H1 (cell line): ENCODE measurements around the gene KLF13. TPM values are rescaled to one million over a fixed set of nuclear protein-coding genes. Genes with fewer than 3 reads are reported as not detected.

Experiments
- CTCF ChIA-PET: fragments of 300-600 bp; sonication (Branson Sonifier 250); formaldehyde crosslinking; loops from one replicate; lab custom pipeline; 2021; ENCODE audit not compliant: partially characterized antibody; lab: Charles Lee
- POLR2A ChIA-PET: fragments of 300-600 bp; sonication (Branson Sonifier 250); formaldehyde crosslinking; loops from one replicate; lab custom pipeline; 2021; ENCODE audit warnings: inconsistent platforms; ENCODE audit not compliant: partially characterized antibody; lab: Charles Lee
- DNase-seq, 2 experiments: peaks; one replicate each; pipeline versions ENCODE4 v3.0.0 to v3.0.0-alpha.2; 2010 to 2022; ENCODE audit warnings: low spot score in 2 of 2, low read depth in 1 of 2, mixed read lengths in 1 of 2
- FAIRE-seq: peaks from 2 replicates; lab custom pipeline; 2011; peaks lifted over from hg19 to GRCh38; lab: Jason Lieb, UNC
- H2AFZ ChIP-seq: 2 replicates; pipeline ENCODE4 v1.8.1; 2012; ENCODE audit warnings: low read length, inconsistent platforms
- H2AK5ac ChIP-seq: 2 replicates; pipeline ENCODE4 v1.6.1; 2013; ENCODE audit warnings: low read depth, low read length
- H2BK120ac ChIP-seq: replicated peaks from 2 replicates; pipeline ENCODE3; 2013; ENCODE audit warnings: low read depth, low read length, inconsistent platforms
- H2BK12ac ChIP-seq: 2 replicates; pipeline ENCODE4 v1.6.1; 2013; ENCODE audit warnings: low read depth, low read length
- H2BK15ac ChIP-seq: 2 replicates; pipeline ENCODE4 v1.6.1; 2013; ENCODE audit warnings: low read length
- H2BK20ac ChIP-seq: 2 replicates; pipeline ENCODE4 v1.6.1; 2013; ENCODE audit warnings: low read length
- H2BK5ac ChIP-seq: 2 replicates; pipeline ENCODE4 v1.6.1; 2013; ENCODE audit warnings: low read depth, low read length
- H3K14ac ChIP-seq: 2 replicates; pipeline ENCODE4 v1.6.1; 2013; ENCODE audit warnings: inconsistent platforms; ENCODE audit not compliant: insufficient read length
- H3K18ac ChIP-seq: 2 replicates; pipeline ENCODE4 v1.6.1; 2013; ENCODE audit warnings: low read length; ENCODE audit errors: extremely low read depth
- H3K23ac ChIP-seq: 2 replicates; pipeline ENCODE4 v1.6.1; 2013; ENCODE audit warnings: inconsistent platforms; ENCODE audit not compliant: insufficient read length
- H3K23me2 ChIP-seq: 2 replicates; pipeline ENCODE4 v1.6.1; 2013; ENCODE audit warnings: low read depth, low read length
- H3K27ac ChIP-seq: 2 replicates; pipeline ENCODE4 v1.6.1; 2011; ENCODE audit warnings: low read depth, low read length, inconsistent platforms
- H3K27me3 ChIP-seq, 4 experiments: replicated peaks in 1 of 4; 1 replicate in 1 of 4; 2 replicates in 3 of 4; pipeline versions ENCODE4 v1.6.1 to v1.8.1; 2011 to 2013; ENCODE audit warnings: low read length in 3 of 4, mild to moderate bottlenecking in 3 of 4, inconsistent platforms in 2 of 4, mixed read lengths in 2 of 4, moderate library complexity in 1 of 4; ENCODE audit not compliant: control insufficient read depth in 3 of 4, insufficient read depth in 3 of 4; ENCODE audit errors: extremely low read depth in 1 of 4
- H3K36me3 ChIP-seq, 4 experiments: 2 replicates each; pipeline versions ENCODE4 v1.6.1 to v1.8.1; 2011 to 2013; ENCODE audit warnings: mild to moderate bottlenecking in 4 of 4, low read length in 3 of 4, moderate library complexity in 2 of 4, control low read depth in 1 of 4, inconsistent platforms in 1 of 4; ENCODE audit not compliant: insufficient read depth in 4 of 4, control insufficient read depth in 2 of 4
- H3K4ac ChIP-seq: replicated peaks from 2 replicates; pipeline ENCODE3; 2013; ENCODE audit warnings: low read length, low read depth, mixed read lengths, inconsistent platforms; ENCODE audit not compliant: insufficient read length
- H3K4me1 ChIP-seq, 4 experiments: replicated peaks in 1 of 4; 1 replicate in 1 of 4; 2 replicates in 3 of 4; pipeline versions ENCODE4 v1.6.1 to v1.8.1; 2011 to 2013; ENCODE audit warnings: low read length in 3 of 4, inconsistent platforms in 2 of 4, mixed read lengths in 1 of 4; ENCODE audit not compliant: insufficient read depth in 4 of 4, control insufficient read depth in 3 of 4
- H3K4me2 ChIP-seq, 2 experiments: 2 replicates each; pipeline versions ENCODE4 v1.6.1 to v1.8.1; 2011 to 2013; ENCODE audit warnings: low read depth in 2 of 2, low read length in 2 of 2, control low read depth in 1 of 2, inconsistent platforms in 1 of 2, mild to moderate bottlenecking in 1 of 2; ENCODE audit not compliant: insufficient read depth in 1 of 2
- H3K4me3 ChIP-seq, 4 experiments: fragments of 200-600, 300-600 bp in 1 of 4; sonication (generic), shearing (Covaris generic), sonication (Bioruptor Twin) in 1 of 4; 2 replicates each; pipeline versions ENCODE4 v1.5.1 to v1.8.1; 2011 to 2016; ENCODE audit warnings: low read length in 4 of 4, low read depth in 3 of 4, control low read depth in 2 of 4, inconsistent platforms in 2 of 4, mild to moderate bottlenecking in 2 of 4, mixed read lengths in 1 of 4, moderate library complexity in 1 of 4; ENCODE audit not compliant: insufficient read depth in 2 of 4; ENCODE audit errors: extremely low read depth in 1 of 4
- H3K56ac ChIP-seq: replicated peaks from 2 replicates; pipeline ENCODE3; 2013; ENCODE audit warnings: low read depth, mild to moderate bottlenecking, mixed read lengths, low read length, inconsistent platforms; ENCODE audit not compliant: insufficient read length
- H3K79me1 ChIP-seq: 2 replicates; pipeline ENCODE4 v1.6.1; 2013; ENCODE audit warnings: low read depth, low read length, control low read depth
- H3K79me2 ChIP-seq, 2 experiments: 2 replicates each; pipeline versions ENCODE4 v1.6.1 to v1.8.1; 2012 to 2013; ENCODE audit warnings: low read length in 2 of 2, mild to moderate bottlenecking in 2 of 2, inconsistent platforms in 1 of 2; ENCODE audit not compliant: insufficient read depth in 2 of 2, control insufficient read depth in 1 of 2
- H3K9ac ChIP-seq, 4 experiments: replicated peaks in 1 of 4; 1 replicate in 1 of 4; 2 replicates in 3 of 4; pipeline versions ENCODE4 v1.6.1 to v1.8.1; 2011 to 2013; ENCODE audit warnings: low read depth in 3 of 4, low read length in 3 of 4, control low read depth in 2 of 4, mild to moderate bottlenecking in 2 of 4, moderate library complexity in 2 of 4, inconsistent platforms in 1 of 4; ENCODE audit errors: extremely low read depth in 1 of 4
- H3K9me3 ChIP-seq, 2 experiments: 2 replicates each; pipeline versions ENCODE4 v1.6.1 to v1.8.1; 2012 to 2013; ENCODE audit warnings: mild to moderate bottlenecking in 2 of 2, moderate library complexity in 2 of 2, control low read depth in 1 of 2, inconsistent platforms in 1 of 2, low read depth in 1 of 2, low read length in 1 of 2, mixed read lengths in 1 of 2; ENCODE audit not compliant: insufficient read depth in 2 of 2
- H4K20me1 ChIP-seq, 2 experiments: replicated peaks in 1 of 2; 2 replicates each; pipeline versions ENCODE3 to v1.8.1; 2011 to 2013; ENCODE audit warnings: inconsistent platforms in 2 of 2, low read length in 2 of 2, mild to moderate bottlenecking in 1 of 2; ENCODE audit not compliant: insufficient read depth in 2 of 2, control insufficient read depth in 1 of 2
- H4K5ac ChIP-seq: 2 replicates; pipeline ENCODE4 v1.6.1; 2013; ENCODE audit warnings: low read length, low read depth, mixed read lengths, inconsistent platforms; ENCODE audit not compliant: insufficient read length
- H4K8ac ChIP-seq: 2 replicates; pipeline ENCODE4 v1.8.0; 2013; ENCODE audit warnings: mild to moderate bottlenecking, moderate library complexity, low read length, inconsistent platforms; ENCODE audit not compliant: insufficient read depth; ENCODE audit errors: extremely low read depth
- H4K91ac ChIP-seq: replicated peaks from 2 replicates; pipeline ENCODE3; 2013; ENCODE audit warnings: low read length, mixed read lengths, inconsistent platforms; ENCODE audit not compliant: insufficient read length
- ASH2L ChIP-seq: fragments of 200-600, 300-600 bp; sonication (generic); IDR thresholded peaks from one replicate; pipeline ENCODE4 v1.7.1; 2017; ENCODE audit warnings: low read length
- CBX5 ChIP-seq: fragments of 300-800, 300-1000 bp; sonication (generic); IDR thresholded peaks from 2 replicates; pipeline ENCODE4 v1.7.1; 2016; ENCODE audit warnings: antibody characterized with exemption, low read length, low read depth
- CHD1 ChIP-seq: IDR thresholded peaks from 2 replicates; pipeline ENCODE4 v1.6.1; 2012; ENCODE audit warnings: low read depth, low read length, improper control_type of control experiment
- CREB1 ChIP-seq: IDR thresholded peaks from 2 replicates; pipeline ENCODE4 v1.6.1; 2012; ENCODE audit warnings: inconsistent platforms
- EZH2 ChIP-seq: fragments of 200-600 bp; sonication (generic); IDR thresholded peaks from 2 replicates; pipeline ENCODE4 v1.7.1; 2012; ENCODE audit warnings: low read depth, mild to moderate bottlenecking, moderate library complexity, low read length, inconsistent platforms; ENCODE audit not compliant: severe bottlenecking
- FOSL1 ChIP-seq: IDR thresholded peaks from 2 replicates; pipeline ENCODE4 v1.6.1; 2011; ENCODE audit warnings: mild to moderate bottlenecking, low read depth, low read length, moderate library complexity; ENCODE audit not compliant: insufficient read depth
- GTF2F1 ChIP-seq: IDR thresholded peaks from 2 replicates; pipeline ENCODE4 v1.6.1; 2012; ENCODE audit warnings: low read depth, low read length, improper control_type of control experiment, borderline replicate concordance
- POU5F1 ChIP-seq: IDR thresholded peaks from 2 replicates; pipeline ENCODE4 v1.6.1; 2011; ENCODE audit warnings: low read depth, mild to moderate bottlenecking, low read length, moderate library complexity
- RAD21 ChIP-seq, 2 experiments: IDR thresholded peaks in 1 of 2; conservative IDR thresholded peaks in 1 of 2; 2 replicates each; pipeline ENCODE4 v1.6.1; 2011; ENCODE audit warnings: low read depth in 2 of 2, low read length in 2 of 2, improper control_type of control experiment in 1 of 2, inconsistent platforms in 1 of 2, mild to moderate bottlenecking in 1 of 2, moderate library complexity in 1 of 2
- SAP30 ChIP-seq: fragments of 300-600 bp; sonication (generic); IDR thresholded peaks from 2 replicates; pipeline ENCODE4 v1.7.1; 2012; ENCODE audit warnings: low read length, moderate library complexity, mild to moderate bottlenecking, inconsistent platforms; ENCODE audit not compliant: insufficient read depth, insufficient replicate concordance
- SIRT6 ChIP-seq: IDR thresholded peaks from one replicate; pipeline ENCODE4 v1.7.1; 2012; ENCODE audit warnings: low read length, inconsistent platforms
- SUZ12 ChIP-seq: fragments of 200-600 bp; sonication (generic); IDR thresholded peaks from 2 replicates; pipeline ENCODE4 v1.6.1; 2012; ENCODE audit warnings: mild to moderate bottlenecking, inconsistent platforms, low read length, moderate library complexity, mixed read lengths
- TBP ChIP-seq: IDR thresholded peaks from 2 replicates; pipeline ENCODE4 v1.6.1; 2011; ENCODE audit warnings: low read depth, low read length, improper control_type of control experiment
- ZNF274 ChIP-seq: IDR thresholded peaks from 2 replicates; pipeline ENCODE4 v1.7.0; 2012; ENCODE audit warnings: low read length, borderline replicate concordance; ENCODE audit errors: extremely low read depth
- WGBS, 2 experiments: shearing (Covaris generic) in 1 of 2; methylation state at CpG; one replicate each; pipeline versions ENCODE4 v1.1.6 to v1.1.7; 2013 to 2015; ENCODE audit warnings: low lambda C conversion rate in 2 of 2, mixed read lengths in 2 of 2, inconsistent platforms in 1 of 2, low coverage in 1 of 2, missing lambda C conversion rate in 1 of 2; ENCODE audit not compliant: insufficient replicate concordance in 2 of 2, insufficient coverage in 1 of 2, insufficient read length in 1 of 2; ENCODE audit errors: extremely low coverage in 1 of 2, missing lambda C conversion rate in 1 of 2; 5-methylcytosine and 5-hydroxymethylcytosine counted together
- polyA plus RNA-seq, 7 experiments: library from polyadenylated mRNA; depleted of rRNA in 3 of 7; stranded (reverse) in 5 of 7; unstranded in 2 of 7; fragments of >200 nt in 5 of 7; fragments of 200-250 nt in 2 of 7; gene quantifications; 1 replicate in 5 of 7; 2 replicates in 1 of 7; 4 replicates in 1 of 7; pipeline versions ENCODE4 v1.2.1 to v1.2.3, GENCODE V29; 2011 to 2013; ENCODE audit warnings: missing spikeins in 2 of 7, mixed read lengths in 2 of 7
- total RNA-seq: library from RNA; stranded (reverse); fragmentation: NEBNext Ultra II Directional; extraction: Animal tissue kit (Norgen Biotek cat#: 25700); gene quantifications from 2 replicates; pipeline ENCODE4 v1.2.1, GENCODE V29; 2021

KLF13 gene
- total and polyA plus RNA-seq, 2 of the 8 experiments (the other 6 are each of a cell fraction or from before 2014, with no cell fraction given): 18.3 to 33.4 TPM

DNA sequence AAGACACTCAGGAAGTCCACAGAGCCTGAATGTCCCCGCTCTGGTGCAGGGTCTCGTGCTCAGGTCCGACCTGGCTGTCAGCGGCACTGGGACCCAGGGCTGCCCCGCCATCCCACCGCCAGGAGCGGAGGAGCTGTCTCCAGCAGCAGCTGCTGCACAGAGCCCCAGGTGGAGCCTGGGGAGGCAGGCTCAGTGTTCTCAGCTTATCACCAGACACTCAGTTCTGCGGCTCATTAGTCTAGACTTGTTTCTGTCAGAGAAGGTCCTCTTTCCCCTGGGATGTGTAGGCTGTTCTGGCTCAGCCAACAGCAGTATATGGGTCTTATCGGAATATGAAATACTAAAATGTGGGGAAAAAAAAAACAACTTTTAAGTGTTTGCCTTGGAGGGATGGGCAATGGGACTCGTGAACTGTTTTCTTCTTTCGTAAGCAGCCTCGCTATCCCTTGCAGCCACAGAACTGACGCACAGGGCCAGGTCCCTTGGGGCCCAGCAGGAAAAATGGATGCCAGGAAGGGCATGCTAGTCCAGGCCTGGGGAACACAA, 75.9 kb downstream of the KLF13 start:
- Histone ChIP-seq H3K36me3 (no peaks in the 10 kb centered on the region), H3K23ac (no peak overlapping the region), H3K9ac (no peak overlapping the region), H2AFZ (no peak overlapping the region), H2AK5ac (no peak overlapping the region), H4K5ac (no peak overlapping the region), H2BK15ac (no peak overlapping the region), H2BK120ac (no peak overlapping the region), H3K79me2 (no peaks in the 10 kb centered on the region), H3K18ac (no peak overlapping the region), H3K27me3 (no peaks in the 10 kb centered on the region; a peak in 2 of 7 replicates), H3K79me1 (no peaks in the 10 kb centered on the region), H2BK5ac (no peak overlapping the region), H3K9me3 (no peaks in the 10 kb centered on the region; a peak in 1 of 4 replicates), H2BK12ac (no peak overlapping the region), H2BK20ac (no peak overlapping the region), H3K4ac (no peak overlapping the region), H4K20me1 (no peaks in the 10 kb centered on the region), H4K8ac (no peak overlapping the region), H3K4me2 (no peak overlapping the region), H3K4me3 (no peak overlapping the region), H3K14ac (no peak overlapping the region), H3K4me1 (peaks cover 0 to 14% (median 4%) of the 10 kb centered on the region in 4 experiments; a peak in 4 of 7 replicates), H4K91ac (peak overlapping the region; percentile 13), H3K23me2 (no peaks in the 10 kb centered on the region), H3K56ac (no peak overlapping the region), H3K27ac (no peak overlapping the region)
- ChIA-PET CTCF (interaction anchor here (0.9 to 1.9 kb wide), 2 partner anchors 32 to 37 kb away, joined by 5 to 12 read pairs; no protein-coding TSS in a partner anchor), POLR2A (interaction anchor here (0.7 to 1.7 kb wide), 2 partner anchors 36 to 1843 kb away, joined by 3 to 5 read pairs; no protein-coding TSS in a partner anchor)
- FAIRE-seq (no peak), DNase-seq (no peak)
- 92% methylated on average over 13 of the region's 13 CpGs; no CpG with 5 or more reads in 1 of the 2 experiments for WGBS, 2 experiments
- TF ChIP-seq ZNF274 (no peak), FOSL1 (no peak), CREB1 (no peak), SAP30 (no peak), RAD21 (IDR thresholded peaks at IDR 0.05 in 1 of 2, conservative IDR thresholded peaks at IDR 0.05 in 1 of 2; ENCODE audit: low read depth in 2 of 2, low read length in 2 of 2) (no peak), CBX5 (no peak), GTF2F1 (no peak), POU5F1 (no peak), EZH2 (no peak), TBP (no peak), CHD1 (no peak), SUZ12 (no peak), ASH2L (no peak), SIRT6 (no peak)
